ENCODE measurements around the gene SMAD7.
A peak's percentile ranks its signal among the peaks of the same experiment; 100 is the strongest.

Gene SMAD7

DNA sequence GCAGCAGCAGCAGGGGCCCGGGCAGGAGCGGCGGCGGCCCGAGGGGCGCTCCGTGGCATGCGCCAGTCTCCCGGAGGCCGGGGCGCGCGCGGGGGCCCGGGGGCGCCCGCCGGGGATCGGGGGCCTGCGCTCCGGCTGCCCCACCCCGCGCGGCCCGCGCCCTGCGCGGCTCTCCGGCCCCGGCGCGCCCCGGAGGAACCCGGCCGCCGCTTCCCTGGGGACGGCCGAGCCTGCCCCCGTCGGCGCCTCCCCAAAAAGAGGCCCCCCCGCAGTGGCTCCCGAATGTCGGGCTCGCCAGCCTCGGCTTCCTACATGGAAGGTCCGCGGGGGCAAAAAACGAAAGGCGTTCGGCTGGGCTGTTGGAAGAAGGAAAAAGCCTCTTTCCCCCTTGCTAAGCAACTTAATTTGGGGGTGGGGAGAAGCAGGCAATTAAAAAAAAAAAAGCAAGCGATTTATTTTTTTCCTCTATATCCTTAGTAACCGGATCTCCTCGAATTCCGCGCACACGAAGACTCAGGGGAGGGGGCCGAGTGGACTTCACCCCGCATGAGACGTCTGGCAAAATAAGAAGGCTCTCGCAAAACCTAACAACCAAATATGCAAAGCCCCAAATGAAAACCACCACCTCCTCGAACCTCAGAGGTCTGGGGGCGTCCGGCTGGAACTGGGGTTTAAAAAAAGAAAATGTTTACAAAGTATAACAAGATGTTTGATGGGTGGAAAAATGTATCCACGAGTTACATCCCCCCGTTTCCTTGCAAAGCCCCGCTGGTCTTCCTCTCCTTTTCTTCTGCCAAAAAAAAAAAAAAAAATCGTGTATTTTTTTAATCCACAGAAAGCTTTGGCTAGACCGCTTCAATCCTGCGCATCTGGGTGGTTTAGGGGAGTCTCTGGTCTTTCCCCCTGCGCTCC lies at the start of gene SMAD7:
TSS of gene SMAD7 (minus strand) at position 430 of the 912 bp plus-strand sequence. CDS start 541 bp downstream, outside the sequence.
- peak within 1 kb of the TSS; percentile 90 for H3K4me3 Mint-ChIP-seq
- H3K36me3 Mint-ChIP-seq (ENCODE audit: low read depth) = peaks cover 32% of the 10 kb centered on the region
- DNase-seq = no peak
- H3K27me3 Mint-ChIP-seq = no peaks in the 10 kb centered on the region
- H3K9me3 Mint-ChIP-seq = no peaks in the 10 kb centered on the region
- peak within 1 kb of the TSS; percentile 79 for H3K27ac Mint-ChIP-seq
- H3K4me1 Mint-ChIP-seq (ENCODE audit: low read depth) = peaks cover 54% of the 10 kb centered on the region

GRCh38 chr18:48999569-48999968 lies 48.8 kb upstream of the SMAD7 start:
- Mint-ChIP-seq H3K27ac (no peak overlapping the region), H3K4me3 (no peak overlapping the region), H3K9me3 (no peaks in the 10 kb centered on the region), H3K4me1 (ENCODE audit: low read depth) (peaks cover 17% of the 10 kb centered on the region), H3K36me3 (ENCODE audit: low read depth) (no peaks in the 10 kb centered on the region), H3K27me3 (no peaks in the 10 kb centered on the region)
- no peak for DNase-seq

DNA sequence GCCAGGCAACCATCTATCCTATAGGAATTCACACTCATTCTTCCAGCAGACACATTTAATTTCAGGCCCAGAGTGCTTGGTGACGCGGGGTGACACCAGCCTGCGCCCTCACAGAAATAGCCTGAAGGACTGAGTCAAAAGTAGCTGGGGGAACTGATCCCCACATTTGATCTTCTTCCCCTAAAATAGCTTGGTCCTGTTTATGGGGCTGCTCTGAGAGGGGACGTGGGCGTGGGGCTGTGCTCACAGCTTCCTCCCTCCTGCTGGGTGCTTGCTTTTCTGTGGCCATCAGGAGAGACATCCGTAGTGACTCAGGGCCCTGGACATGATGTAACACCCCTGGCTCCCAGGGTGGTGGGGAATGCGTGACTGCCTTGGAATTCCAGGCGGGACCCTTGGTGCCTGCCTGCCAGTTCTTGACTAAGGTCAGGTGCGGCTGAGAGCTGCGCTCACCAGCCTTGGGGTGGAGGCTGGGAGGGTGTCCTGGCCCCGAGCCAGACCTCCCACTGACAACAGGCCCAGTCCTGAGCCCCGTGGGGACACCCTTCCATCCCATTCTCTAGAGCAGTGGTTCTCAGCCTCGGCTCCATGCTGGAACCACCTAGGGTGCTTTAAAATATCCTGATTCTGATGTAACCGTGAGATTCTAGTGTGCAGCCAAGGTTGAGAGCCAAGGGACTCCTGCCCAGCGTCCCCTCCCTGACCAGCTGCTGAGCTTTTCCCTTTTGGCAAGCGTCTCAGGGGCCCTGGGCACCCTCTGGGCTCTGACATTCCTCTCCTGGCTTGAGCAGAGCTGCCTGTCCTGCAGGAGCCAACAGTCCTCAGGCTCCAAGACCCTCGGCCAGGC lies 47.4 kb upstream of the SMAD7 start:
- peaks cover 17% of the 10 kb centered on the region for H3K4me1 Mint-ChIP-seq (ENCODE audit: low read depth)
- H3K9me3 Mint-ChIP-seq = no peaks in the 10 kb centered on the region
- H3K27me3 Mint-ChIP-seq = no peaks in the 10 kb centered on the region
- DNase-seq = no peak
- H3K27ac Mint-ChIP-seq = no peak overlapping the region
- no peaks in the 10 kb centered on the region for H3K36me3 Mint-ChIP-seq (ENCODE audit: low read depth)
- H3K4me3 Mint-ChIP-seq = no peak overlapping the region

- Mint-ChIP-seq H3K27me3 (no peaks in the 10 kb centered on the region), H3K4me1 (ENCODE audit: low read depth) (peaks cover 17% of the 10 kb centered on the region), H3K36me3 (ENCODE audit: low read depth) (no peaks in the 10 kb centered on the region), H3K9me3 (no peaks in the 10 kb centered on the region), H3K27ac (no peak overlapping the region), H3K4me3 (no peak overlapping the region)
- DNase-seq = no peak
These were observed 46.9 kb upstream of the SMAD7 start for GRCh38 chr18:48997681-48997984.

- no peak overlapping the region for H3K27ac Mint-ChIP-seq
These were observed 46.2 kb upstream of the SMAD7 start for GRCh38 chr18:48996901-48997463.

DNA sequence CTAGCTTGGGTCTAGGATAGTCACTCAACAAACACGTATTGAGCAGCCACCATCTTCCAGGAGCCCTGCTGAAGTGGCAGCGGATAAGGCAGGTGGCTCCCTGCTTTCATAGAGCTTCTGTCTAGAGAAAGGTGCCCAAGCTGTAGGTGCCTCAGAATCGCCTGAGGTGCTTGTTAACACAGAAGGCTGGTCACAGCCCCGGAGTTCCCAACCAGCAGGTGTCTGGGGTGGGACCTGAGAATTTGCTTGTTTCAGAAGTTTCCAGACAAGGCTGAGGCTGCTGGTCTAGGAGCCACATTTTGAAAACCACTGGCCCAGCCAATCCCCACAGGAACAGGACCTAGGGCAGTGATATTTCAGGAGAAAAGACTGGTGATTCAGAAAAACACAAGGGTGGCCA lies 45.3 kb upstream of the SMAD7 start:
- no peaks in the 10 kb centered on the region for H3K27me3 Mint-ChIP-seq
- no peak for DNase-seq
- peak overlapping the region; percentile 22 for H3K27ac Mint-ChIP-seq
- no peak overlapping the region for H3K4me3 Mint-ChIP-seq
- no peaks in the 10 kb centered on the region for H3K36me3 Mint-ChIP-seq (ENCODE audit: low read depth)
- H3K4me1 Mint-ChIP-seq (ENCODE audit: low read depth) = peaks cover 17% of the 10 kb centered on the region
- H3K9me3 Mint-ChIP-seq = no peaks in the 10 kb centered on the region

More at GRCh38 chr18:48996901-48997463, 46.2 kb upstream of the SMAD7 start:
- Mint-ChIP-seq H3K9me3 (no peaks in the 10 kb centered on the region), H3K4me1 (ENCODE audit: low read depth) (peaks cover 17% of the 10 kb centered on the region), H3K4me3 (no peak overlapping the region), H3K36me3 (ENCODE audit: low read depth) (no peaks in the 10 kb centered on the region), H3K27me3 (no peaks in the 10 kb centered on the region)
- DNase-seq = no peak

DNA sequence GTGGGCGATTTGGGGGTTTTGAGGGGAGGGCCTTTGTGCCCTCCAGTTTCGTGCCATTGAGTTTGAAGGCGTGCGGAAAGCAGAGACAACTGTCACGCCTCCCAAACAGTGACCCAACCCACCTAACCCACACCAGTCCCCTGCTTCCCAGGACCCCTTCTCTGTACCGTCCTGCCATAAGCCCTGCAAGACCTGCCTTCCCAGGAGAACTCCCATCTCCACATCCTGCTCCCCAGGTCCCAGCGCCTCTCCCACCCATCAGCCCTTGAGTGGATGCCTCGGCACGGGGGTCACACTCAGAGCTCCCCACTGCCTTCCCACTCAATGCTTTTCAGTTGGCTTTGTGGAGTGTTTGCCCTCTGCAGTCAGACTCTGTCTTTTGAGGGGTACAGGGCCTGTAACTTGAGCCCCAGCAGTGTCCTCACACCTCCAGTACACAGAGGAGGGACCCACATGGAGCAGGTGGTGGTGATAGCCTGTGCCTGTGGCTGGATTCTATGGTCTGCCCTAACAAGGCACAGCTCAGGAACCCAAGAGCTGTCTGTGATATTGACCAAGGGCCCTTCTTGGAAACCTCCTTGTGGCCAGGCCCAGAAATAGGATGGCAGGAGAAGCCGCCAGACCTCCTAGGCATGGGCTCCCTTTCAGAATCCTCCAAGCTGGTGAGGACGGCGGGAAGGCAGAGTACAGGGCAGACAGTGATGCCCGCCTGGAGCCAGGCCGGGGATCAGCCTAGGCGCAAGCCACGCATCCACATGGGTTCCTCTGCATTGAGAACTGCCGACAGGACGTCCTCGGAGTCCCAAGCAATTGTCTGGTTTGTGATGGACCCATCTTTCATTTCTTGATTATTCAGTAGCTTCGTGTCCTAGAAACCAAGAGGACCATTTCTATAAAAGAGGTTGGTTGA lies 44.4 kb upstream of the SMAD7 start:
- no peak overlapping the region for H3K27ac Mint-ChIP-seq
- no peak overlapping the region for H3K4me3 Mint-ChIP-seq
- no peaks in the 10 kb centered on the region for H3K36me3 Mint-ChIP-seq (ENCODE audit: low read depth)
- H3K27me3 Mint-ChIP-seq = no peaks in the 10 kb centered on the region
- DNase-seq = no peak
- H3K9me3 Mint-ChIP-seq = no peaks in the 10 kb centered on the region
- peaks cover 17% of the 10 kb centered on the region for H3K4me1 Mint-ChIP-seq (ENCODE audit: low read depth)

DNA sequence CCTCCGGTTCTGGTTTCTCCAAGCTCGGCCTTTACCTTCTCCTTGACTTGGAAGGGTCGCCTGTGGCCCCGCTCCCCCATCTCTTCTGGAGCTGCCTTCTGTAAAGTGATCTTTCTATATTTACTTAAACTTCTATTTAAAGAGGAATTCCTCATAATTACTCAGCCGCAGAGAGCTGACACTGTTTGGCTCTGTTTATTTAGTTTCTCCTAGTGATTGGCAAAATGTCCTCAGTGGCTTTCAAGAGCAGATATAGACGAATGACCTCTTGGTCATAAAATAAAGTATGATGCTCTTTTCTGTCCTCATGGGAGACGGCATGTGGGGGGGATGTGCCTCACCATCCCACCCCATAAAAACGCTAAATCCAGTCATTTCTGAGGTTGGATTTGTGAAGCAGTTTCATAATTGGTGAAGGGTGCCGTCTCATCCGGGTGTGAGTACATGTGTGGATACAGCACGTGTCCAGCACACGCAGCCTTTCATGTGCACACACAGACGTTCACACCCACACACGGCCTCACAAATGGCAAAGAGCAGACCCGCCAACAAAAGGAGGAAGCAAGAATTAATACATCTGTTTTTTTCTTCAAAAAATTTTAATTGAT lies 43.4 kb upstream of the SMAD7 start:
- H3K4me1 Mint-ChIP-seq (ENCODE audit: low read depth) = peaks cover 17% of the 10 kb centered on the region
- no peak overlapping the region for H3K4me3 Mint-ChIP-seq
- no peaks in the 10 kb centered on the region for H3K36me3 Mint-ChIP-seq (ENCODE audit: low read depth)
- no peak for DNase-seq
- no peaks in the 10 kb centered on the region for H3K27me3 Mint-ChIP-seq
- no peak overlapping the region for H3K27ac Mint-ChIP-seq
- no peaks in the 10 kb centered on the region for H3K9me3 Mint-ChIP-seq

DNA sequence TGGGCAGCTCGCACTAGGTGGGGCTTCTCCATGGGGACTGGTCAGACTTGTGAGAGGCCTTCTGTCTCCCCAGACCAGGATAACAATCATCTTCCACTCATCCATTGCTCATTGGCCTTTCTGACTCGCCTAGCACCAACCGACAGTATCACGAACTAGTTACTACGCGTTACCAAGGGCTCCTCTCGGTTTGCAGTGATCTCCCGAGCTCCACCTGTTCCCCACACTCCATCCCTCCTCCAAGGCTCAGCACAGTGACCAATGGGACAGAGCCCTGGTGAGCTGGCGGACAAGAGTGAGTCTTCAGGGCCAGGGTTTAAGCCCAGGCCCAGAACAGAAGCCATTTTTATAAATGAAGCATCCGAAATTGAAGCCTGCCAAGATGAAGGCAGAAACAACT lies 42.8 kb upstream of the SMAD7 start:
- peaks cover 17% of the 10 kb centered on the region for H3K4me1 Mint-ChIP-seq (ENCODE audit: low read depth)
- no peaks in the 10 kb centered on the region for H3K9me3 Mint-ChIP-seq
- H3K27ac Mint-ChIP-seq = no peak overlapping the region
- no peaks in the 10 kb centered on the region for H3K27me3 Mint-ChIP-seq
- no peak overlapping the region for H3K4me3 Mint-ChIP-seq
- H3K36me3 Mint-ChIP-seq (ENCODE audit: low read depth) = no peaks in the 10 kb centered on the region
- DNase-seq = no peak

DNA sequence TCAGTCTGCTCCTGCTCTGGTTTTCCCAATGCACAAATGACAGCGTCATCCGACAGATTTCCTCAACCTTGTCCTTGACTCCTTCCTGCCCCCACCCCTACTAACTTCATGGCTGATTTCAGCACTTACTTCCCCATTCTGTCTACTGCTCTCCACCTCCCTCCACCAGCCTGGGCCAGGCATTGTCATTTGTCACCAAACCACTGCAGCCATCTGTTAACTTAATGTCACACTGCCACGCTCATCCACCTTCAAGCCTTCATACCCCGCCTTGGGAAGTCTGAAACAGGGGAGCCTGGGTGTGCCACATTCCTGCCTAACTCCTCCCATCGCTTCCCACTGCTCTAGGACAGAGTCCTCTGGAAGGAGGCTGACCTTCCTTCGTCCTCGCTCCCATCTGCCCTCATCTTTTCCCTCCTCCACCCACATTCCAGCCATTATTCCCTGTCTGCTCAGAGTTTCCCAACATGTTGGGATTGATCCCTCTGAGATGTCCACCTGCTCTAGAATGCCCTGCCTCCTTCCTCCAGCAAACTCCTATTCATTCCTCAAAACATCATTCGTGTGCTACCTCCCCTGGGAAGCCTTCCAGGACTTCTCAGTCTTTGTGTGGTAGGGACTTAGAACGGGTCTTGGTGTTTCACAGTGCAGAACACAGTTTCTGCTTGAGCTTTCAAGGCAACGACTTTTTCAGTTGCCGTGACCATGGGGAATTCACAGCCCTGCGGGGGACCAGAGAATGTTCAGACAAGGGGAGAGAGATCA lies 42.2 kb upstream of the SMAD7 start:
- no peaks in the 10 kb centered on the region for H3K27me3 Mint-ChIP-seq
- peaks cover 17% of the 10 kb centered on the region for H3K4me1 Mint-ChIP-seq (ENCODE audit: low read depth)
- H3K9me3 Mint-ChIP-seq = no peaks in the 10 kb centered on the region
- no peak overlapping the region for H3K4me3 Mint-ChIP-seq
- DNase-seq = no peak
- no peaks in the 10 kb centered on the region for H3K36me3 Mint-ChIP-seq (ENCODE audit: low read depth)
- no peak overlapping the region for H3K27ac Mint-ChIP-seq

GRCh38 chr18:48992133-48992532 lies 41.4 kb upstream of the SMAD7 start:
- H3K27ac Mint-ChIP-seq = no peak overlapping the region
- no peaks in the 10 kb centered on the region for H3K27me3 Mint-ChIP-seq
- H3K36me3 Mint-ChIP-seq (ENCODE audit: low read depth) = no peaks in the 10 kb centered on the region
- H3K9me3 Mint-ChIP-seq = no peaks in the 10 kb centered on the region
- H3K4me1 Mint-ChIP-seq (ENCODE audit: low read depth) = peaks cover 9% of the 10 kb centered on the region
- no peak for DNase-seq
- no peak overlapping the region for H3K4me3 Mint-ChIP-seq

DNA sequence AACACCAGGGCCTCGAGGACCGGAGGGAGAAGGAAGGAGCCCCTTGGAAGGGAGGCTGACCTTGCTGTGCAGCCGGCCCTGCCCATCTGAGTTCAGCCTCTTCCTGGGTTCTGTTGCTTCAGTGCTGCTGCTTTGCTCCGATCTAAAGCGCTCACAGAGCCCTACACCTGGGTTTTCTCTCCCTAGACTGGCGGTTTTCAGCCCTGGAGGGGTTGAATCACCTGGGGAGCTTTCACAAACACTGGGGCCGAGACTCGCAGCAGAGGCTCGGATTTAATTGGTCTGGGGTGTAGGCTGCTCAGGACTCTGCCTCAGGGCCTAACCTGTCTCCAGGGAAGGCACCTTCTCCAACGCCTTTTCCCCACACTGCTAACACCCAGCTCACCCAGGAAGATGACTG lies 40.9 kb upstream of the SMAD7 start:
- no peaks in the 10 kb centered on the region for H3K27me3 Mint-ChIP-seq
- H3K36me3 Mint-ChIP-seq (ENCODE audit: low read depth) = no peaks in the 10 kb centered on the region
- H3K4me1 Mint-ChIP-seq (ENCODE audit: low read depth) = peaks cover 5% of the 10 kb centered on the region
- H3K9me3 Mint-ChIP-seq = no peaks in the 10 kb centered on the region
- H3K4me3 Mint-ChIP-seq = no peak overlapping the region
- DNase-seq = no peak
- H3K27ac Mint-ChIP-seq = no peak overlapping the region

DNA sequence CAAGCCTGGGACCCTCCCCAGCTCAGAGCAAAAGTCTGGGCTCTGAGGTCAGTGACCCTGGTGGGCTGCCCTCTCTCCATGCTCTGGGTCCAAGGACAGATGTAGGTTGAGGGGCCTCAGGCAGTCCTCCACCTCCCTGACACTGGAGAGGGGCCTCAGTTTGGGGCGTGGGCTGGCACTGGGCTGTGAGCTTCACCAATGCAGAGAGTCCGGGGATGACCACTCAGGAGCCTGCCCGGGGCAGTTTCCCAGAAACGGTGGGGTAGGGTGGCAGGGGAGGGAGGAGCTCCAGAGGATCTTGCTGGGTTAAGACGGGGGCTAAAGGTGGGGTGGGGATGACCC lies 40.5 kb upstream of the SMAD7 start:
- no peak for DNase-seq
- no peaks in the 10 kb centered on the region for H3K27me3 Mint-ChIP-seq
- no peaks in the 10 kb centered on the region for H3K36me3 Mint-ChIP-seq (ENCODE audit: low read depth)
- no peak overlapping the region for H3K4me3 Mint-ChIP-seq
- H3K4me1 Mint-ChIP-seq (ENCODE audit: low read depth) = peaks cover 3% of the 10 kb centered on the region
- no peaks in the 10 kb centered on the region for H3K9me3 Mint-ChIP-seq
- no peak overlapping the region for H3K27ac Mint-ChIP-seq
